ENCODE measurements around the gene MAMDC2. TPM values are rescaled to one million over a fixed set of nuclear protein-coding genes. Genes with fewer than 3 reads are reported as not detected.

The MAMDC2 gene
- total and polyA plus RNA-seq, 2 of the 8 experiments (the other 6 are each of a cell fraction or from before 2014, with no cell fraction given) = 6.1 to 15.4 TPM

GRCh38 chr9:70258692-70259511 lies 215.3 kb downstream of the MAMDC2 start, which contains the start of gene SMC5 (continued):
- TF ChIP-seq CTBP2 (IDR thresholded peaks at IDR 0.05; ENCODE audit: borderline replicate concordance, insufficient read depth, insufficient read length, low read length) (no peak), NRF1 (IDR thresholded peaks at IDR 0.05; ENCODE audit: low read depth, low read length) (peak; percentile 66), GABPA (IDR thresholded peaks at IDR 0.05; ENCODE audit: borderline replicate concordance, insufficient read depth, low read length) (peak; percentile 30; the same call in 1 of the 2 replicates), CHD2 (IDR thresholded peaks at IDR 0.05; ENCODE audit: low read length) (peak; percentile 86), HDAC6 (IDR thresholded peaks at IDR 0.05; ENCODE audit: low read depth, low read length) (no peak), POU5F1 (IDR thresholded peaks at IDR 0.05; ENCODE audit: low read depth, low read length) (no peak), PHF8 (conservative IDR thresholded peaks at IDR 0.05; ENCODE audit: low read depth, low read length) (peak; percentile 93), GTF2F1 (IDR thresholded peaks at IDR 0.05; ENCODE audit: borderline replicate concordance, low read depth, low read length) (no peak), CREB1 (IDR thresholded peaks at IDR 0.05) (peak; percentile 78), RBBP5 (IDR thresholded peaks at IDR 0.05; ENCODE audit: borderline replicate concordance, low read depth, low read length) (0 out of 2 replicates have a peak, but pooled peaks have one; percentile 72), POLR2AphosphoS5 (IDR thresholded peaks at IDR 0.05; ENCODE audit: low read depth, low read length) (peak; percentile 86; the same call in 1 of the 2 replicates), SP4 (IDR thresholded peaks at IDR 0.05; ENCODE audit: low read length) (no peak), ATF3 (IDR thresholded peaks at IDR 0.05; ENCODE audit: insufficient read depth, low read depth, low read length) (no peak), KDM5A (IDR thresholded peaks at IDR 0.05; ENCODE audit: low read length) (no peak), RFX5 (IDR thresholded peaks at IDR 0.05; ENCODE audit: borderline replicate concordance, low read depth, low read length) (no peak), RNF2 (IDR thresholded peaks at IDR 0.05; ENCODE audit: borderline replicate concordance, low read depth, low read length, missing control alignments, poor library complexity, severe bottlenecking) (no peak), SIX5 (IDR thresholded peaks at IDR 0.05; ENCODE audit: low read depth, low read length) (no peak)

Data from H1 (cell line).